A549 (cell line): ENCODE data around the gene STAT4.

ENCODE experiments used
- CEBPB ChIP-seq, 2 experiments: fragments of >200 bp in 1 of 2; sonication (Bioruptor Twin) in 1 of 2; formaldehyde crosslinking in 1 of 2; IDR thresholded peaks; 2 replicates each; pipeline ENCODE4 v1.6.1; 2012 to 2016
- CHD2 ChIP-seq: fragments of 150-350 bp; IDR thresholded peaks from 2 replicates; pipeline ENCODE4 v1.6.1; 2014; ENCODE audit warnings: low read length; ENCODE audit not compliant: partially characterized antibody
- CTCF ChIP-seq: fragments of >200 bp; sonication (Bioruptor Twin); formaldehyde crosslinking; IDR thresholded peaks from 3 replicates; pipeline ENCODE4 v1.5.1; 2016
- EP300 ChIP-seq, 2 experiments: fragments of >200 bp; sonication (Bioruptor Twin); formaldehyde crosslinking; IDR thresholded peaks; 2 replicates in 1 of 2; 3 replicates in 1 of 2; pipeline ENCODE4 v1.6.1; 2016 to 2017
- ESRRA ChIP-seq: fragments of 150-350 bp; IDR thresholded peaks from 2 replicates; pipeline ENCODE4 v1.6.1; 2014; ENCODE audit warnings: mild to moderate bottlenecking, low read length, borderline replicate concordance
- KDM5A ChIP-seq: fragments of 200-600 bp; sonication (generic); IDR thresholded peaks from 2 replicates; pipeline ENCODE4 v1.6.1; 2016; ENCODE audit warnings: antibody characterized with exemption, mild to moderate bottlenecking
- MAX ChIP-seq: IDR thresholded peaks from 2 replicates; pipeline ENCODE4 v1.6.1; 2012
- MYC ChIP-seq: IDR thresholded peaks from 2 replicates; pipeline ENCODE4 v1.6.1; 2012; ENCODE audit warnings: mild to moderate bottlenecking, inconsistent platforms, low read length, improper control_type of control experiment, borderline replicate concordance
- POLR2A ChIP-seq: IDR thresholded peaks from 2 replicates; pipeline ENCODE4 v1.6.1; 2012; ENCODE audit warnings: mild to moderate bottlenecking, low read length
- RFX5 ChIP-seq: fragments of 450-650 bp; IDR thresholded peaks from 2 replicates; pipeline ENCODE4 v1.7.1; 2014; ENCODE audit warnings: antibody characterized with exemption, mild to moderate bottlenecking, moderate library complexity
- SMC3 ChIP-seq: fragments of >200 bp; sonication (Bioruptor Twin); formaldehyde crosslinking; IDR thresholded peaks from 3 replicates; pipeline ENCODE4 v1.6.1; 2018; ENCODE audit warnings: inconsistent platforms
- TF ChIP-seq, protein P1 (sequence below): fragments of 450-650 bp; IDR thresholded peaks from 2 replicates; pipeline ENCODE4 v1.6.1; 2014; ENCODE audit warnings: antibody characterized with exemption

DNA sequence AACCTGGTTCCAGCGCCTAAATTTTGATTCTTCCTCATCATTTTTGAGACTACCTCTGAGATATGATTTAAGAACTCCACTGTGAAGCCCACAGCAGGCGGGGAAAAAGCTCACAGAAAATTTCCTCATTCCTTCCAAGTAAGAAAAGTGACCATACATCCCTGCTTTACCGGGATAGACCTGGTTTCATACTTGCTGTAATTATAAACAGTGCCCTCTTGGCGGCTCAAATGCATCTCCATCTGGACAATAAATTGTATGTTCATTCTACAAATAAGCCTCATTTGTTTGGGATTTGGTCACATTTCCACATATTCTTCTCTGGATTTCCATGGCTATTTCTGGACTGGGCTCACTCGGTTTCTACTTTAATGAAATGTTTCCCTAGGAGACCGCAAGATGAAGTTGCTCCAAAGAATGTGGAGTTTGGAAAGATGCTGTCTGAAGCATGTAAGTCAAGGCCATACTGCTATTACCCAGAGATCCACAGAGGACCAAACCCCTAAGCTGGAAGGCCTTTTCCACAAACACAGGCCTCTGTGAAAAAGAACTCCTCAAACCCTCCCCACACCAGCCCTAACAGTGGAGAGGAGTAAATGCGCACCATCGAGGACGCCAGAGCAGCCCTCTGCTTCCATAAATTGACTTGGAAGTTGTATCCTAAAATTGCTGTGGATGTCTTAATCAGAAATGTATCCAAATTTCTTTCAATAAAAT, 150.7 kb downstream of the STAT4 start:
- TF ChIP-seq CTCF (no peak), RFX5 (no peak), SMC3 (no peak), MYC (no peak), EP300 (IDR thresholded peaks at IDR 0.05) (no peak), CHD2 (no peak), CEBPB (IDR thresholded peaks at IDR 0.05) (no peak), KDM5A (no peak), POLR2A (no peak), ESRRA (no peak), MAX (no peak)
- TF ChIP-seq, protein P1, sequence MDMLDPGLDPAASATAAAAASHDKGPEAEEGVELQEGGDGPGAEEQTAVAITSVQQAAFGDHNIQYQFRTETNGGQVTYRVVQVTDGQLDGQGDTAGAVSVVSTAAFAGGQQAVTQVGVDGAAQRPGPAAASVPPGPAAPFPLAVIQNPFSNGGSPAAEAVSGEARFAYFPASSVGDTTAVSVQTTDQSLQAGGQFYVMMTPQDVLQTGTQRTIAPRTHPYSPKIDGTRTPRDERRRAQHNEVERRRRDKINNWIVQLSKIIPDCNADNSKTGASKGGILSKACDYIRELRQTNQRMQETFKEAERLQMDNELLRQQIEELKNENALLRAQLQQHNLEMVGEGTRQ: no peak
